Panc1 (cell line): ENCODE data around the gene SLAMF1.
"Not testable (repeated sequence)": the region's sequence is repeated elsewhere in the genome, so short reads cannot be mapped to it uniquely, and the experiment has no call there.

Source experiments
- TCF7L2 ChIP-seq: IDR thresholded peaks from 2 replicates; pipeline ENCODE4 v1.6.1; 2011; ENCODE audit warnings: mild to moderate bottlenecking, low read depth, low read length, inconsistent platforms
- TF ChIP-seq, protein P1 (sequence below): fragments of 450-650 bp; IDR thresholded peaks from 2 replicates; pipeline ENCODE4 v1.5.1; 2017; ENCODE audit warnings: mild to moderate bottlenecking

DNA sequence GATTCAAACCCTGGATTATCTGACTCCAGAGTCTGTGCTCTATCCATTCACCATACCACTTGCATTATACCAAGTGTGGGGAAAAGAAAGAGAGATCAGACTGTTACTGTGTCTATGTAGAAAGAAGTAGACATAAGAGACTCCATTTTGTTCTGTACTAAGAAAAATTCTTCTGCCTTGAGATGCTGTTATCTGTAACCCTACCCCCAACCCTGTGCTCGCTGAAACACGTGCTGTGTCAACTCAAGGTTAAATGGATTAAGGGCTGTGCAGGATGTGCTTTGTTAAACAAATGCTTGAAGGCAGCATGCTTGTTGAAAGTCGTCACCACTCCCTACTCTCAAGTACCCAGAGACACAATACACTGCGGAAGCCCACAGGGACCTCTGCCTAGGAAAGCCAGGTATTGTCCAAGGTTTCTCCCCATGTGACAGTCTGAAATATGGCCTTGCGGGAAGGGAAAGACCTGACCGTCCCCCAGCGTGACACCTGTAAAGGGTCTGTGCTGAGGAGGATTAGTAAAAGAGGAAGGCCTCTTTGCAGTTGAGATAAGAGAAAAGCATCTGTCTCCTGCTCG lies 5.3 kb upstream of the SLAMF1 start:
- not testable (repeated sequence) for TF ChIP-seq TCF7L2
- TF ChIP-seq, protein P1, sequence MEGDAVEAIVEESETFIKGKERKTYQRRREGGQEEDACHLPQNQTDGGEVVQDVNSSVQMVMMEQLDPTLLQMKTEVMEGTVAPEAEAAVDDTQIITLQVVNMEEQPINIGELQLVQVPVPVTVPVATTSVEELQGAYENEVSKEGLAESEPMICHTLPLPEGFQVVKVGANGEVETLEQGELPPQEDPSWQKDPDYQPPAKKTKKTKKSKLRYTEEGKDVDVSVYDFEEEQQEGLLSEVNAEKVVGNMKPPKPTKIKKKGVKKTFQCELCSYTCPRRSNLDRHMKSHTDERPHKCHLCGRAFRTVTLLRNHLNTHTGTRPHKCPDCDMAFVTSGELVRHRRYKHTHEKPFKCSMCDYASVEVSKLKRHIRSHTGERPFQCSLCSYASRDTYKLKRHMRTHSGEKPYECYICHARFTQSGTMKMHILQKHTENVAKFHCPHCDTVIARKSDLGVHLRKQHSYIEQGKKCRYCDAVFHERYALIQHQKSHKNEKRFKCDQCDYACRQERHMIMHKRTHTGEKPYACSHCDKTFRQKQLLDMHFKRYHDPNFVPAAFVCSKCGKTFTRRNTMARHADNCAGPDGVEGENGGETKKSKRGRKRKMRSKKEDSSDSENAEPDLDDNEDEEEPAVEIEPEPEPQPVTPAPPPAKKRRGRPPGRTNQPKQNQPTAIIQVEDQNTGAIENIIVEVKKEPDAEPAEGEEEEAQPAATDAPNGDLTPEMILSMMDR, result not testable (repeated sequence)
